SH-SY5Y (cell line): ENCODE data around the gene TANGO2.

Source experiments
- GATA2 ChIP-seq: IDR thresholded peaks from 2 replicates; pipeline ENCODE4 v1.6.1; 2011; ENCODE audit warnings: mild to moderate bottlenecking, low read depth, low read length
- GATA3 ChIP-seq: IDR thresholded peaks from 2 replicates; pipeline ENCODE4 v1.6.1; 2011; ENCODE audit warnings: low read depth, mild to moderate bottlenecking, low read length, moderate library complexity

DNA sequence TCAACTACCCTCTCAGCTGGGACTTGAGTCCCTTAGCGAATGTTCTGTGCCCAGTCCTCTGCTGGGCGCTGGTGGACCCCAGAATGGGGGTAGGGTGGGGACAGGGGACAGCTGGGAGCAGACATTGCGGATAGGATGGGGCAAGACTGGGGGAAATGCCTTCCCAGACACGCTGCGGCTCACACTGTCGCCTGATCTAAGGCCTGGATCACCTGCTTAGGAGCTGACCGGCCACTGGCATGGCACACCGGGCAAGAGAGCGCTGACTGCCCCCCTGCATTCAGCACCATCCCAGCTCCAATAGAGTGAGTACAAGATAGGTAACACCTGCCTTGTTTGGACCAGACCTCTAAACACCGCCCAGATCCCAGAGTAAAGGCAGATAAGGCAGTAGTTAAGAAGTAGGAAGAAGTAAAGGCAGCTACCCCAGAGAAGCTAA lies 5.7 kb upstream of the TANGO2 start:
- TF ChIP-seq GATA3 (no peak), GATA2 (no peak)
